Liver (tissue), 9 donors: ENCODE results near the gene CHRNG. TPM values are rescaled to one million over a fixed set of nuclear protein-coding genes. Genes with fewer than 3 reads are reported as not detected.

Source experiments
- DNase-seq: peaks from one replicate; pipeline ENCODE4 v3.0.0-alpha.2; 2017; ENCODE audit warnings: low spot score
- H3K27ac ChIP-seq, 2 donors: one replicate each; pipeline ENCODE4 v1.7.0; 2013; ENCODE audit warnings: inconsistent platforms in 2 of 2, low read length in 2 of 2, control low read depth in 1 of 2, low read depth in 1 of 2, mild to moderate bottlenecking in 1 of 2
- H3K27me3 ChIP-seq, 4 donors: one replicate each; pipeline versions ENCODE4 v1.6.1 to v1.7.0; 2013; ENCODE audit warnings: low read length in 3 of 4, inconsistent platforms in 1 of 4, mild to moderate bottlenecking in 1 of 4, moderate library complexity in 1 of 4; ENCODE audit not compliant: control insufficient read depth in 4 of 4, insufficient read depth in 4 of 4
- H3K36me3 ChIP-seq, 4 donors: one replicate each; pipeline versions ENCODE4 v1.6.1 to v1.7.0; 2013; ENCODE audit warnings: low read length in 3 of 4, mild to moderate bottlenecking in 3 of 4, low read depth in 1 of 4, moderate library complexity in 1 of 4; ENCODE audit not compliant: control insufficient read depth in 4 of 4, insufficient read depth in 3 of 4
- H3K4me1 ChIP-seq, 4 donors: one replicate each; pipeline versions ENCODE4 v1.6.1 to v1.7.0; 2013; ENCODE audit warnings: low read length in 3 of 4, mild to moderate bottlenecking in 3 of 4, moderate library complexity in 1 of 4; ENCODE audit not compliant: control insufficient read depth in 4 of 4, insufficient read depth in 4 of 4
- H3K4me3 ChIP-seq, 3 donors: one replicate each; pipeline versions ENCODE4 v1.6.1 to v1.7.0; 2013; ENCODE audit warnings: low read length in 3 of 3, control low read depth in 1 of 3, low read depth in 1 of 3, mild to moderate bottlenecking in 1 of 3
- H3K9ac ChIP-seq, 2 donors: one replicate each; pipeline ENCODE4 v1.7.0; 2013; ENCODE audit warnings: low read length in 2 of 2, mild to moderate bottlenecking in 2 of 2, moderate library complexity in 2 of 2, control low read depth in 1 of 2, low read depth in 1 of 2
- H3K9me3 ChIP-seq, 4 donors: one replicate each; pipeline versions ENCODE4 v1.6.1 to v1.7.0; 2013; ENCODE audit warnings: low read length in 3 of 4; ENCODE audit not compliant: control insufficient read depth in 4 of 4
- CTCF ChIP-seq: fragments of 150-350 bp; IDR thresholded peaks from 2 replicates; pipeline ENCODE4 v1.5.1; 2017; ENCODE audit warnings: improper control_type of control experiment, low read depth, low read length; ENCODE audit not compliant: missing input control
- EGR1 ChIP-seq, 2 donors: IDR thresholded peaks; 2 replicates each; pipeline ENCODE4 v1.6.1; 2016 to 2018; ENCODE audit warnings: antibody characterized with exemption in 2 of 2, low read depth in 2 of 2
- FOXA1 ChIP-seq: IDR thresholded peaks from 2 replicates; pipeline ENCODE4 v1.6.1; 2016; ENCODE audit warnings: antibody characterized with exemption
- FOXA2 ChIP-seq: IDR thresholded peaks from 2 replicates; pipeline ENCODE4 v1.6.1; 2016; ENCODE audit warnings: antibody characterized with exemption
- GABPA ChIP-seq, 2 donors: IDR thresholded peaks in 1 of 2; conservative IDR thresholded peaks in 1 of 2; 2 replicates each; pipeline ENCODE4 v1.6.1; 2016; ENCODE audit warnings: antibody characterized with exemption in 2 of 2, mild to moderate bottlenecking in 1 of 2, moderate library complexity in 1 of 2
- HNF4G ChIP-seq: IDR thresholded peaks from 2 replicates; pipeline ENCODE4 v1.6.1; 2016; ENCODE audit warnings: antibody characterized with exemption
- JUND ChIP-seq, 2 donors: IDR thresholded peaks; 2 replicates each; pipeline ENCODE4 v1.6.1; 2016; ENCODE audit warnings: antibody characterized with exemption in 2 of 2
- MAX ChIP-seq: IDR thresholded peaks from 2 replicates; pipeline ENCODE4 v1.6.1; 2016; ENCODE audit warnings: antibody characterized with exemption
- NR2F2 ChIP-seq: IDR thresholded peaks from 2 replicates; pipeline ENCODE4 v1.6.1; 2016; ENCODE audit warnings: antibody characterized with exemption
- RAD21 ChIP-seq, 2 donors: IDR thresholded peaks; 2 replicates each; pipeline ENCODE4 v1.6.1; 2016; ENCODE audit warnings: antibody characterized with exemption in 2 of 2, mild to moderate bottlenecking in 2 of 2
- RXRA ChIP-seq, 2 donors: IDR thresholded peaks; 2 replicates each; pipeline ENCODE4 v1.6.1; 2017 to 2018; ENCODE audit warnings: antibody characterized with exemption in 2 of 2, mild to moderate bottlenecking in 1 of 2
- SP1 ChIP-seq: IDR thresholded peaks from 2 replicates; pipeline ENCODE4 v1.6.1; 2018; ENCODE audit warnings: antibody characterized with exemption, mild to moderate bottlenecking
- TAF1 ChIP-seq: conservative IDR thresholded peaks from 2 replicates; pipeline ENCODE4 v1.6.1; 2016; ENCODE audit warnings: antibody characterized with exemption, mild to moderate bottlenecking
- YY1 ChIP-seq: IDR thresholded peaks from 2 replicates; pipeline ENCODE4 v1.6.1; 2016; ENCODE audit warnings: antibody characterized with exemption, mild to moderate bottlenecking
- WGBS: extraction: QIAGEN DNeasy Blood & Tissue Kit; methylation state at CpG from one replicate; pipeline ENCODE4 v1.1.7; 2013; 5-methylcytosine and 5-hydroxymethylcytosine counted together
- polyA plus RNA-seq, 2 donors: library from polyadenylated mRNA; stranded (reverse) in 1 of 2; unstranded in 1 of 2; fragments of 200-250 nt in 1 of 2; fragments of >200 nt in 1 of 2; fragmentation: Nextera tagmentation in 1 of 2; extraction: Ambion mirVana in 1 of 2; gene quantifications; one replicate each; pipeline versions ENCODE4 v1.2.1 to v1.2.3, GENCODE V29; 2013 to 2015
- total RNA-seq, 2 donors: library from RNA; depleted of rRNA; stranded (reverse); fragments of >200 nt; gene quantifications; one replicate each; pipeline ENCODE4 v1.2.3, GENCODE V29; 2014
- TF ChIP-seq, protein P1 (sequence below): IDR thresholded peaks from 2 replicates; pipeline ENCODE4 v1.6.1; 2016; ENCODE audit warnings: antibody characterized with exemption
- TF ChIP-seq, protein P2 (sequence below): IDR thresholded peaks from 2 replicates; pipeline ENCODE4 v1.6.1; 2016; ENCODE audit warnings: antibody characterized with exemption
- TF ChIP-seq, protein P3 (sequence below): IDR thresholded peaks from 2 replicates; pipeline ENCODE4 v1.6.1; 2016; ENCODE audit warnings: antibody characterized with exemption, mild to moderate bottlenecking
- donor health status: healthy.
- donor health status: healthy.
- donor health status: healthy.
- donor health status: healthy.
- donor health status: healthy.

Gene CHRNG
- total and polyA plus RNA-seq, 4 donors, result not detected

- H3K4me1 ChIP-seq, result peaks cover 2 to 26% (median 14%) of the 10 kb centered on the region in 4 donors
These were observed 11.8 kb downstream of the CHRNG start for GRCh38 chr2:232551250-232551638.

DNA sequence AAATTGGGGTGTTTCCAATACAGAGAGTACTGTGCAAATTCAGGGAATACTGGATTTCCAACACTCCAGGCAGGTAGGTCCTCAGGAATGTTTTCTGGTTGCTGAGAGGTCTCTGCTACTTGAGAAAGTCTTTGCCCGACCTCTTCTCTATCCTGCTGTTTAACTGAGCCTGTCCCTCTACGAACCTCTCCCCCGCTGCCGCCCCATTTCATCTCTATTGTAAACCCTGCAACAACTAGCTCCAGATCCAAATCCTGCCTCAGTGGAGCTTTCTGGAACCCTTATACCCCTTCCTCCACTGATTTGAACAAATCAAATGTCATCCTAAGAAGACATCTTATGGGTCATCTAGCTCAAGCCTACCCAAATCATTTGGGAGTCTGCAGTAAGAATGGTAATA lies 12.3 kb downstream of the CHRNG start:
- H3K9ac ChIP-seq, result peak overlapping the region in 1 of 2 donors; percentile 39
- 95% methylated on average over 4 of the region's 4 CpGs for WGBS
- no peak for DNase-seq
- H3K36me3 ChIP-seq, result peaks cover 0 to 10% (median 4%) of the 10 kb centered on the region in 4 donors
- H3K4me1 ChIP-seq, result peaks cover 2 to 26% (median 14%) of the 10 kb centered on the region in 4 donors
- no peaks in the 10 kb centered on the region for H3K9me3 ChIP-seq
- peak overlapping the region in 1 of 3 donors; percentile 83 for H3K4me3 ChIP-seq
- TF ChIP-seq FOXA2, result no peak
- no peak for TF ChIP-seq YY1
- no peak for TF ChIP-seq RXRA (IDR thresholded peaks at IDR 0.05)
- no peak for TF ChIP-seq CTCF
- TF ChIP-seq TAF1, result no peak
- TF ChIP-seq GABPA (IDR thresholded peaks at IDR 0.05 in 1 of 2, conservative IDR thresholded peaks at IDR 0.05 in 1 of 2), result no peak
- TF ChIP-seq, protein P1, sequence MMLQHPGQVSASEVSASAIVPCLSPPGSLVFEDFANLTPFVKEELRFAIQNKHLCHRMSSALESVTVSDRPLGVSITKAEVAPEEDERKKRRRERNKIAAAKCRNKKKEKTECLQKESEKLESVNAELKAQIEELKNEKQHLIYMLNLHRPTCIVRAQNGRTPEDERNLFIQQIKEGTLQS, result no peak
- TF ChIP-seq MAX, result no peak
- TF ChIP-seq HNF4G, result no peak
- TF ChIP-seq FOXA1, result no peak
- TF ChIP-seq, protein P2, sequence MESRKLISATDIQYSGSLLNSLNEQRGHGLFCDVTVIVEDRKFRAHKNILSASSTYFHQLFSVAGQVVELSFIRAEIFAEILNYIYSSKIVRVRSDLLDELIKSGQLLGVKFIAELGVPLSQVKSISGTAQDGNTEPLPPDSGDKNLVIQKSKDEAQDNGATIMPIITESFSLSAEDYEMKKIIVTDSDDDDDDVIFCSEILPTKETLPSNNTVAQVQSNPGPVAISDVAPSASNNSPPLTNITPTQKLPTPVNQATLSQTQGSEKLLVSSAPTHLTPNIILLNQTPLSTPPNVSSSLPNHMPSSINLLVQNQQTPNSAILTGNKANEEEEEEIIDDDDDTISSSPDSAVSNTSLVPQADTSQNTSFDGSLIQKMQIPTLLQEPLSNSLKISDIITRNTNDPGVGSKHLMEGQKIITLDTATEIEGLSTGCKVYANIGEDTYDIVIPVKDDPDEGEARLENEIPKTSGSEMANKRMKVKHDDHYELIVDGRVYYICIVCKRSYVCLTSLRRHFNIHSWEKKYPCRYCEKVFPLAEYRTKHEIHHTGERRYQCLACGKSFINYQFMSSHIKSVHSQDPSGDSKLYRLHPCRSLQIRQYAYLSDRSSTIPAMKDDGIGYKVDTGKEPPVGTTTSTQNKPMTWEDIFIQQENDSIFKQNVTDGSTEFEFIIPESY, result no peak
- TF ChIP-seq JUND (IDR thresholded peaks at IDR 0.05), result no peak
- TF ChIP-seq RAD21 (IDR thresholded peaks at IDR 0.05), result no peak
- TF ChIP-seq NR2F2, result no peak
- no peak for TF ChIP-seq SP1
- TF ChIP-seq, protein P3, sequence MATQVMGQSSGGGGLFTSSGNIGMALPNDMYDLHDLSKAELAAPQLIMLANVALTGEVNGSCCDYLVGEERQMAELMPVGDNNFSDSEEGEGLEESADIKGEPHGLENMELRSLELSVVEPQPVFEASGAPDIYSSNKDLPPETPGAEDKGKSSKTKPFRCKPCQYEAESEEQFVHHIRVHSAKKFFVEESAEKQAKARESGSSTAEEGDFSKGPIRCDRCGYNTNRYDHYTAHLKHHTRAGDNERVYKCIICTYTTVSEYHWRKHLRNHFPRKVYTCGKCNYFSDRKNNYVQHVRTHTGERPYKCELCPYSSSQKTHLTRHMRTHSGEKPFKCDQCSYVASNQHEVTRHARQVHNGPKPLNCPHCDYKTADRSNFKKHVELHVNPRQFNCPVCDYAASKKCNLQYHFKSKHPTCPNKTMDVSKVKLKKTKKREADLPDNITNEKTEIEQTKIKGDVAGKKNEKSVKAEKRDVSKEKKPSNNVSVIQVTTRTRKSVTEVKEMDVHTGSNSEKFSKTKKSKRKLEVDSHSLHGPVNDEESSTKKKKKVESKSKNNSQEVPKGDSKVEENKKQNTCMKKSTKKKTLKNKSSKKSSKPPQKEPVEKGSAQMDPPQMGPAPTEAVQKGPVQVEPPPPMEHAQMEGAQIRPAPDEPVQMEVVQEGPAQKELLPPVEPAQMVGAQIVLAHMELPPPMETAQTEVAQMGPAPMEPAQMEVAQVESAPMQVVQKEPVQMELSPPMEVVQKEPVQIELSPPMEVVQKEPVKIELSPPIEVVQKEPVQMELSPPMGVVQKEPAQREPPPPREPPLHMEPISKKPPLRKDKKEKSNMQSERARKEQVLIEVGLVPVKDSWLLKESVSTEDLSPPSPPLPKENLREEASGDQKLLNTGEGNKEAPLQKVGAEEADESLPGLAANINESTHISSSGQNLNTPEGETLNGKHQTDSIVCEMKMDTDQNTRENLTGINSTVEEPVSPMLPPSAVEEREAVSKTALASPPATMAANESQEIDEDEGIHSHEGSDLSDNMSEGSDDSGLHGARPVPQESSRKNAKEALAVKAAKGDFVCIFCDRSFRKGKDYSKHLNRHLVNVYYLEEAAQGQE, result no peak
- no peaks in the 10 kb centered on the region for H3K27me3 ChIP-seq
- H3K27ac ChIP-seq, result peak overlapping the region in 1 of 2 donors; percentile 99

More at GRCh38 chr2:232551250-232551638, 11.8 kb downstream of the CHRNG start:
- TF ChIP-seq HNF4G (no peak), NR2F2 (no peak), MAX (no peak), RAD21 (IDR thresholded peaks at IDR 0.05) (no peak), SP1 (no peak), CTCF (no peak), EGR1 (IDR thresholded peaks at IDR 0.05; ENCODE audit: low read depth in 2 of 2) (no peak), GABPA (IDR thresholded peaks at IDR 0.05 in 1 of 2, conservative IDR thresholded peaks at IDR 0.05 in 1 of 2) (no peak), YY1 (no peak)
- H3K9ac ChIP-seq, result peak overlapping the region; percentile 39 to 90
- DNase-seq, result no peak
- peaks cover 0 to 10% (median 1%) of the 10 kb centered on the region in 4 donors for H3K36me3 ChIP-seq
- WGBS, result 15% methylated on average over 7 of the region's 7 CpGs
- H3K4me3 ChIP-seq, result peak overlapping the region; percentile 83 to 94 (median 87)
- no peaks in the 10 kb centered on the region for H3K27me3 ChIP-seq
- no peaks in the 10 kb centered on the region for H3K9me3 ChIP-seq
- peak overlapping the region; percentile 95 to 99 for H3K27ac ChIP-seq
